ENCODE results near the gene NCLN.
"Not testable (repeated sequence)": the region's sequence is repeated elsewhere in the genome, so short reads cannot be mapped to it uniquely, and the experiment has no call there.

Gene NCLN

GRCh38 chr19:3186160-3186688 lies 494 bp downstream of the NCLN start:
- no peak for DNase-seq

GRCh38 chr19:3186891-3187661 lies 1.3 kb downstream of the NCLN start:
- DNase-seq = no peak

GRCh38 chr19:3187662-3188511 lies 2.2 kb downstream of the NCLN start:
- DNase-seq = no peak

GRCh38 chr19:3188627-3189596 lies 3.2 kb downstream of the NCLN start:
- no peak for DNase-seq

- DNase-seq = no peak
Observed at GRCh38 chr19:3189702-3190469, 4.2 kb downstream of the NCLN start.

GRCh38 chr19:3190470-3190770 lies 4.7 kb downstream of the NCLN start:
- DNase-seq = no peak

GRCh38 chr19:3190921-3191805 lies 5.4 kb downstream of the NCLN start:
- DNase-seq = no peak

- not testable (repeated sequence) for DNase-seq
Observed at GRCh38 chr19:3191806-3192104, 6.0 kb downstream of the NCLN start.

GRCh38 chr19:3192228-3192635 lies 6.5 kb downstream of the NCLN start:
- DNase-seq = no peak

GRCh38 chr19:3192684-3193083 lies 7.0 kb downstream of the NCLN start:
- DNase-seq = no peak

- no peak for DNase-seq
Observed at GRCh38 chr19:3193256-3194105, 7.8 kb downstream of the NCLN start.

- DNase-seq = no peak
Observed at GRCh38 chr19:3194106-3195087, 8.7 kb downstream of the NCLN start.

GRCh38 chr19:3196064-3196932 lies 10.6 kb downstream of the NCLN start:
- no peak for DNase-seq

GRCh38 chr19:3196933-3197205 lies 11.1 kb downstream of the NCLN start:
- no peak for DNase-seq

GRCh38 chr19:3198901-3199700 lies 13.4 kb downstream of the NCLN start:
- DNase-seq = no peak

- no peak for DNase-seq
Observed at GRCh38 chr19:3201072-3201700, 15.5 kb downstream of the NCLN start.

GRCh38 chr19:3201911-3202310 lies 16.2 kb downstream of the NCLN start:
- DNase-seq = no peak

All from stimulated activated CD4-positive, alpha-beta T cell treated with anti-CD3 and anti-CD28 coated beads, Interleukin-2, amount 100 ng/mL, for 48 hours (primary cell).